IMR-90 (cell line): ENCODE measurements around the gene NEUROD1. TPM values are rescaled to one million over a fixed set of nuclear protein-coding genes. Genes with fewer than 3 reads are reported as not detected.

ENCODE experiments used
- ATAC-seq: fragments of 200-7000 bp; cut with Tn5 transposase; 2 replicates; pipeline ENCODE4 v1.9.1; 2020; ENCODE audit warnings: low read depth, mild to moderate bottlenecking, moderate library complexity
- BruUV-seq: library from RNA; stranded (reverse); fragments of 400-500 nt; replicated peaks from 2 replicates; lab custom pipeline; 2021; lab: Mats Ljungman, UMichigan
- CTCF ChIA-PET: fragments of 300-600 bp; formaldehyde crosslinking; extraction: SDS; loops from one replicate; lab custom pipeline; 2021; ENCODE audit warnings: antibody characterized with exemption; lab: Yijun Ruan, JAX
- POLR2A ChIA-PET: fragments of 300-600 bp; sonication (Branson Sonifier 250); formaldehyde crosslinking; loops from one replicate; lab custom pipeline; 2022; ENCODE audit warnings: antibody characterized with exemption; ENCODE audit not compliant: unreplicated experiment; lab: Charles Lee
- DNase-seq: peaks from one replicate; pipeline ENCODE4 v3.0.0; 2013
- H2AFZ ChIP-seq: replicated peaks from 2 replicates; pipeline ENCODE3; 2013; ENCODE audit warnings: low read length, mild to moderate bottlenecking; ENCODE audit not compliant: poor library complexity
- H2AK5ac ChIP-seq: 2 replicates; pipeline ENCODE4 v1.6.1; 2013; ENCODE audit warnings: low read depth, low read length, inconsistent platforms
- H2AK9ac ChIP-seq: replicated peaks from 2 replicates; pipeline ENCODE3; 2013; ENCODE audit warnings: mild to moderate bottlenecking, low read depth, low read length, moderate library complexity; ENCODE audit not compliant: poor library complexity
- H2BK120ac ChIP-seq: 2 replicates; pipeline ENCODE4 v1.6.1; 2013; ENCODE audit warnings: low read depth, low read length, inconsistent platforms
- H2BK15ac ChIP-seq: 3 replicates; pipeline ENCODE4 v1.6.1; 2013; ENCODE audit warnings: low read depth, low read length, inconsistent platforms
- H2BK20ac ChIP-seq: 2 replicates; pipeline ENCODE4 v1.6.1; 2013; ENCODE audit warnings: low read depth, mild to moderate bottlenecking, inconsistent platforms, low read length, moderate library complexity
- H2BK5ac ChIP-seq: 2 replicates; pipeline ENCODE4 v1.6.1; 2013; ENCODE audit warnings: mild to moderate bottlenecking, low read depth, low read length, inconsistent platforms; ENCODE audit not compliant: poor library complexity, severe bottlenecking
- H3K14ac ChIP-seq: replicated peaks from 2 replicates; pipeline ENCODE4 v1.6.1; 2013; ENCODE audit warnings: low read depth, low read length, inconsistent platforms
- H3K18ac ChIP-seq: 2 replicates; pipeline ENCODE4 v1.6.1; 2013; ENCODE audit warnings: low read depth, low read length, control low read depth
- H3K23ac ChIP-seq: 2 replicates; pipeline ENCODE4 v1.6.1; 2013; ENCODE audit warnings: low read depth, low read length, inconsistent platforms
- H3K27ac ChIP-seq: 2 replicates; pipeline ENCODE4 v1.5.1; 2013; ENCODE audit warnings: mild to moderate bottlenecking, control low read depth, low read length; ENCODE audit not compliant: insufficient read depth
- H3K27me3 ChIP-seq: 2 replicates; pipeline ENCODE4 v1.6.1; 2013; ENCODE audit warnings: low read length; ENCODE audit not compliant: control insufficient read depth, insufficient read depth
- H3K36me3 ChIP-seq: 2 replicates; pipeline ENCODE4 v1.6.1; 2013; ENCODE audit warnings: low read length, mixed read lengths; ENCODE audit not compliant: control insufficient read depth, insufficient read depth
- H3K4ac ChIP-seq: 2 replicates; pipeline ENCODE4 v1.6.1; 2013; ENCODE audit warnings: low read depth, low read length, inconsistent platforms
- H3K4me1 ChIP-seq: 2 replicates; pipeline ENCODE4 v1.6.1; 2013; ENCODE audit warnings: low read length, mixed read lengths; ENCODE audit not compliant: control insufficient read depth, insufficient read depth
- H3K4me2 ChIP-seq: 2 replicates; pipeline ENCODE4 v1.6.1; 2013; ENCODE audit warnings: low read depth, mild to moderate bottlenecking, control low read depth, low read length, moderate library complexity
- H3K4me3 ChIP-seq: 2 replicates; pipeline ENCODE4 v1.5.1; 2013; ENCODE audit warnings: low read depth, mild to moderate bottlenecking, control low read depth, low read length, moderate library complexity; ENCODE audit not compliant: insufficient read depth
- H3K56ac ChIP-seq: 2 replicates; pipeline ENCODE4 v1.6.1; 2013; ENCODE audit warnings: low read length, inconsistent platforms; ENCODE audit not compliant: insufficient read depth; ENCODE audit errors: extremely low read depth
- H3K79me1 ChIP-seq, 2 experiments: 2 replicates each; pipeline ENCODE4 v1.6.1; 2013; ENCODE audit warnings: low read length in 2 of 2, inconsistent platforms in 1 of 2, low read depth in 1 of 2
- H3K9ac ChIP-seq: 2 replicates; pipeline ENCODE4 v1.6.1; 2013; ENCODE audit warnings: low read depth, low read length, control low read depth
- H3K9me1 ChIP-seq: 2 replicates; pipeline ENCODE4 v1.6.1; 2013; ENCODE audit warnings: low read length, inconsistent platforms; ENCODE audit not compliant: insufficient read depth
- H3K9me3 ChIP-seq: 2 replicates; pipeline ENCODE4 v1.6.1; 2013; ENCODE audit warnings: low read length; ENCODE audit not compliant: control insufficient read depth, insufficient read depth
- H4K20me1 ChIP-seq: 2 replicates; pipeline ENCODE4 v1.6.1; 2013; ENCODE audit warnings: low read length, inconsistent platforms; ENCODE audit not compliant: insufficient read depth
- H4K5ac ChIP-seq: 2 replicates; pipeline ENCODE4 v1.6.1; 2013; ENCODE audit warnings: mild to moderate bottlenecking, low read depth, low read length, control low read depth
- H4K8ac ChIP-seq, 2 experiments: 2 replicates each; pipeline ENCODE4 v1.6.1; 2013; ENCODE audit warnings: low read depth in 2 of 2, low read length in 2 of 2, control low read depth in 1 of 2, inconsistent platforms in 1 of 2
- H4K91ac ChIP-seq: 2 replicates; pipeline ENCODE4 v1.6.1; 2013; ENCODE audit warnings: low read depth, low read length, inconsistent platforms; ENCODE audit not compliant: insufficient read depth
- BHLHE40 ChIP-seq: fragments of 150-350 bp; IDR thresholded peaks from 2 replicates; pipeline ENCODE4 v1.6.1; 2016; ENCODE audit warnings: mild to moderate bottlenecking, low read depth, low read length
- CEBPB ChIP-seq: IDR thresholded peaks from 2 replicates; pipeline ENCODE4 v1.6.1; 2012; ENCODE audit warnings: low read depth, low read length, improper control_type of control experiment
- CHD1 ChIP-seq: IDR thresholded peaks from 2 replicates; pipeline ENCODE4 v1.6.1; 2012; ENCODE audit warnings: low read depth, low read length, improper control_type of control experiment
- CTCF ChIP-seq: conservative IDR thresholded peaks from 2 replicates; pipeline ENCODE4 v1.5.1; 2012; ENCODE audit warnings: mild to moderate bottlenecking, low read depth, low read length, improper control_type of control experiment
- ELK1 ChIP-seq: fragments of 150-350 bp; IDR thresholded peaks from 2 replicates; pipeline ENCODE4 v1.6.1; 2016; ENCODE audit warnings: low read depth, mild to moderate bottlenecking, low read length, moderate library complexity, borderline replicate concordance
- FOS ChIP-seq: fragments of 150-350 bp; IDR thresholded peaks from 2 replicates; pipeline ENCODE4 v1.6.1; 2016; ENCODE audit warnings: low read depth, low read length
- MAFK ChIP-seq: IDR thresholded peaks from 2 replicates; pipeline ENCODE4 v1.6.1; 2012; ENCODE audit warnings: low read depth, low read length, improper control_type of control experiment
- MAZ ChIP-seq: IDR thresholded peaks from 2 replicates; pipeline ENCODE4 v1.6.1; 2012; ENCODE audit warnings: low read depth, mild to moderate bottlenecking, low read length, improper control_type of control experiment, moderate library complexity, borderline replicate concordance
- MXI1 ChIP-seq: IDR thresholded peaks from 2 replicates; pipeline ENCODE4 v1.6.1; 2012; ENCODE audit warnings: low read depth, mild to moderate bottlenecking, low read length, moderate library complexity, borderline replicate concordance
- NFE2L2 ChIP-seq: fragments of 150-350 bp; IDR thresholded peaks from 2 replicates; pipeline ENCODE4 v1.6.1; 2016; ENCODE audit warnings: low read depth, mild to moderate bottlenecking, low read length
- POLR2A ChIP-seq: IDR thresholded peaks from 2 replicates; pipeline ENCODE4 v1.6.1; 2012; ENCODE audit warnings: mild to moderate bottlenecking, low read depth, low read length
- RAD21 ChIP-seq: IDR thresholded peaks from 2 replicates; pipeline ENCODE4 v1.6.1; 2012; ENCODE audit warnings: low read length, improper control_type of control experiment
- RCOR1 ChIP-seq: IDR thresholded peaks from 2 replicates; pipeline ENCODE4 v1.6.1; 2012; ENCODE audit warnings: mild to moderate bottlenecking, low read length, improper control_type of control experiment; ENCODE audit not compliant: insufficient replicate concordance
- RFX5 ChIP-seq: IDR thresholded peaks from 2 replicates; pipeline ENCODE4 v1.8.0; 2012; ENCODE audit warnings: low read depth, mild to moderate bottlenecking, low read length, moderate library complexity
- SMC3 ChIP-seq: fragments of 150-350 bp; IDR thresholded peaks from 2 replicates; pipeline ENCODE4 v1.6.1; 2016; ENCODE audit warnings: low read depth, mild to moderate bottlenecking, antibody characterized with exemption, low read length, moderate library complexity
- USF2 ChIP-seq: fragments of 150-350 bp; IDR thresholded peaks from 2 replicates; pipeline ENCODE4 v1.6.1; 2017; ENCODE audit warnings: mild to moderate bottlenecking, antibody characterized with exemption, low read length, low read depth
- WGBS, 2 experiments: methylation state at CpG; one replicate each; pipeline versions ENCODE4 v1.1.5 to v1.1.7; 2013; ENCODE audit warnings: missing lambda C conversion rate in 2 of 2; ENCODE audit not compliant: insufficient read length in 1 of 2; ENCODE audit errors: extremely low coverage in 2 of 2; 5-methylcytosine and 5-hydroxymethylcytosine counted together
- dilution Hi-C: fragments of 300-500 bp; cut with HindIII; formaldehyde crosslinking; loops from one replicate; pipeline ENCODE4 v1.14.3; 2018; ENCODE audit warnings: low sequenced_read_pairs; ENCODE audit not compliant: unreplicated experiment
- in situ Hi-C: fragments of 300-500 bp; cut with MboI; formaldehyde crosslinking; loops from 3 replicates; pipeline ENCODE4 v1.14.3; 2019; ENCODE audit warnings: low sequenced_read_pairs, inconsistent platforms, mixed read lengths
- intact Hi-C: fragments of 100-400 bp; cut with micrococcal nuclease; formaldehyde crosslinking; loops from 2 replicates; pipeline ENCODE4 v1.10.0; 2022
- polyA plus RNA-seq, 3 experiments: library from polyadenylated mRNA; depleted of rRNA; stranded (reverse); fragments of >200 nt; gene quantifications; 2 replicates each; pipeline ENCODE4 v1.2.3, GENCODE V29; 2012; ENCODE audit warnings: low replicate concordance in 1 of 3
- total RNA-seq: library from RNA; depleted of rRNA; stranded (reverse); fragments of >200 nt; gene quantifications from 2 replicates; pipeline ENCODE4 v1.2.3, GENCODE V29; 2012

The NEUROD1 gene
- total and polyA plus RNA-seq, 2 of the 4 experiments (the other 2 are of a cell fraction), result not detected

DNA sequence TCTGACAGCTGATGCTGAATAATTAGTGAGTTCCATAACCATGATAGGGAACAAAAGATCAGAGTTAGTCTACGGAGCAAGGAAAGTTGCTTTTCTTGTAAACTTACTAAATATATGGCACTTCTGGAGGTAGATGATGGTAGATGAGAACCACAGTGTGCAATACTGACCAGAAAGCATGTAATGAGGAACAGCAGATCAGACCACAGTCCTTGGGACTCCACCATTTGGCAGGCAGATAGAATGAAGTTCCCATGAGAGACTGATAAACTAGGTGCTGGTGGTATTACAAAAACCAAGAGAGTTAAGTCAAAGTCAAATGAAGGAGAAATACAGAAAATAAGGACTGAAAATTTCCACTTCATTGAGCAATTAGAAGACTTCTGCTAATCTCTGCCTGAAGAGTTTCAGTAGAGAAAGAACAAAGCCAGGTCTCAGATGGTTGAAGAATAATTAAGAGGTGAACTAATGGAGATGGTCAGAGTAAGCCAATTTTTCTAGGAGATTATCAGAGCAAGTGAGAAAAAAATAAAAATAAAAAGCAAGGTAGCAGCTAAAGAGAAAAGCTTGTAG lies 33.8 kb downstream of the NEUROD1 start:
- no TSS peak for BruUV-seq
- dilution Hi-C loops, result no loop called here
- Histone ChIP-seq H3K4ac (no peak overlapping the region), H3K56ac (no peak overlapping the region), H2BK5ac (no peak overlapping the region), H4K5ac (no peak overlapping the region), H3K27ac (no peak overlapping the region), H4K8ac (no peak overlapping the region), H2AK5ac (no peak overlapping the region), H3K23ac (no peak overlapping the region), H3K27me3 (no peaks in the 10 kb centered on the region; the same call in 1 of the 2 replicates), H2BK15ac (no peak overlapping the region), H3K36me3 (no peaks in the 10 kb centered on the region), H4K20me1 (no peaks in the 10 kb centered on the region), H2BK20ac (no peak overlapping the region), H3K4me3 (no peak overlapping the region), H3K4me1 (no peaks in the 10 kb centered on the region), H3K14ac (no peak overlapping the region), H3K9ac (no peak overlapping the region), H3K18ac (no peak overlapping the region), H4K91ac (no peak overlapping the region), H2AFZ (no peak overlapping the region), H2BK120ac (no peak overlapping the region), H3K9me1 (no peaks in the 10 kb centered on the region; the same call in 1 of the 2 replicates), H2AK9ac (no peak overlapping the region), H3K9me3 (no peaks in the 10 kb centered on the region), H3K79me1 (no peaks in the 10 kb centered on the region), H3K4me2 (no peak overlapping the region)
- DNase-seq, result no peak
- POLR2A ChIA-PET, result no interaction called here
- no peak for TF ChIP-seq POLR2A
- no peak for TF ChIP-seq CEBPB
- no peak for TF ChIP-seq RFX5
- TF ChIP-seq ELK1, result no peak
- no peak for TF ChIP-seq RAD21
- no peak for TF ChIP-seq MXI1
- TF ChIP-seq CHD1, result no peak
- TF ChIP-seq MAZ, result no peak
- TF ChIP-seq RCOR1, result no peak
- TF ChIP-seq USF2, result no peak
- TF ChIP-seq BHLHE40, result no peak
- no peak for TF ChIP-seq FOS
- no peak for TF ChIP-seq MAFK
- no peak for TF ChIP-seq NFE2L2
- TF ChIP-seq SMC3, result no peak
- no peak for TF ChIP-seq CTCF
- intact Hi-C loops, result no loop called here
- CTCF ChIA-PET, result no interaction called here
- WGBS, 2 experiments, result no CpG with 5 or more reads among the region's 1 CpG
- in situ Hi-C loops, result no loop called here
- no peak for ATAC-seq
